GM18873 (cell line): Measurements from ENCODE around the gene TRIM40.

Source experiments
- ATAC-seq: cut with Tn5 transposase; IDR thresholded peaks from one replicate; pipeline ENCODE4 v1.9.1; 2021; ENCODE audit warnings: mild to moderate bottlenecking, moderate library complexity, moderate number of reproducible peaks; ENCODE audit not compliant: unreplicated experiment, low FRiP score

Gene TRIM40

GRCh38 chr6:30145818-30146217 is 9.9 kb downstream of the TRIM40 start:
- ATAC-seq = no peak

- ATAC-seq = no peak
Measured at GRCh38 chr6:30147096-30147495, 11.2 kb downstream of the TRIM40 start.

- no peak for ATAC-seq
Measured at GRCh38 chr6:30149234-30149633, 13.3 kb downstream of the TRIM40 start.

GRCh38 chr6:30149858-30150550 is 14.1 kb downstream of the TRIM40 start:
- no peak for ATAC-seq

DNA sequence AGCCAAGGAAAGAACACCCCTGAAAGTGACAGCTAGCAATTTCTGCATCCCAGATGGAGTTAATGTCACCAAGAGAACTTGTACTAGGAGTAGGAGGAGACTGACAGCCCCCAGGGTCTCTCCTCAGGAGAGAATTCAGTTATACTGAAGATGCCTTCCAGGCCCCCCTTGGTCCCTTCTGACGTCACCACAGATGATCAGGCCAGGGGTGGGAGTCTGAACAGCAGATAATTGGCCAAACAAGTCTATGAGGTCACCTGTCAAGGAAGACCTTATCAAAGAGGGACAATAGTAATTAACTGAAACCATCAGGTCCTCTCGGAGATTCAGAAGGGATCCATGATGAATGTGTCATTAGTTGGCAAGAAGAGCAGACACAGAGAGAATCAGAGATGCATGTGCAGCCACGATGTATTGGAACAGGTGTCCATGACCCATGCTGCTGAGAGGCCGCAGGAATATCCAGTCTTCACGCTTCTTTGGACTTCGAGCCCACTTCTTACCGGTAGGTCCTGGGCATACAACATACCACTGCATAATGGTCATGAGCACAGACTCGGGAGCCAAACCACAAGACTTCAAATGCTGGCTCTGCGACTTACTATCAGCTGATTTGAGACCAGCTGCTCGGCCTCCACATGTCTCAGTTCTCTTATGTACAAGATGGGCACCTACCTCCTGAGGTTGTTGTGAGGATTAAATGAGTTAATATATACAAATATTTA is 14.9 kb downstream of the TRIM40 start:
- ATAC-seq = no peak

- no peak for ATAC-seq
Measured at GRCh38 chr6:30151580-30151979, 15.6 kb downstream of the TRIM40 start.

DNA sequence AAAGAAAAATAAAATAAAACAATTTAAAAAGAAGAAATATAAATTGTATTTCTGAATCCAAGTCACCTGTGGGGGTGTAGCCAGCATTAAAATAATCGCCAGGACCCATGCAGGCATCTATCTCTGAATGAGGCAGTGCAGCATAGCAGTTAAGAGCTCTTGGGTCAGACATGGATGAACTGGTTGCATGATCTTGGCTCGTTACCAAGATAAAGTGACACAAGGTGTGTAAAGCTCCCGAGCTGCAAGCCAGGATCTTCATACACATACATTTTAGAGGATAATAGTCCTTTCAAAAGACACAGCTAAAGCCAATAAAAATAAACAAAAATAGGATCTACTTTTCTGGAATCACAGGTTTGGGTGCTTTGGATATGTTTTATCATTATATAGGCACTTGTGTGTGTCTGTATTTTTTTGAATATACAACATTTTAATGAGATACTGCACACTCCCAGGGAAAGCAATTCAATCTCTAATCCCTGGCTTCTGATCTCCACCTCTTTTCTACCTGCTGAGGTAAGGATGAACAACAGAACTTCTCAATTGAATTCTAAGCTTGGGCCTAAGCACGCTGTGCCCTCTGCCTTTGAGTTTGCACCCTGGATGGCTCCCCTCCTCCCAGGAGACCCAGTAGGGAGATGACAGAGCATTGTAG is 16.2 kb downstream of the TRIM40 start:
- no peak for ATAC-seq

DNA sequence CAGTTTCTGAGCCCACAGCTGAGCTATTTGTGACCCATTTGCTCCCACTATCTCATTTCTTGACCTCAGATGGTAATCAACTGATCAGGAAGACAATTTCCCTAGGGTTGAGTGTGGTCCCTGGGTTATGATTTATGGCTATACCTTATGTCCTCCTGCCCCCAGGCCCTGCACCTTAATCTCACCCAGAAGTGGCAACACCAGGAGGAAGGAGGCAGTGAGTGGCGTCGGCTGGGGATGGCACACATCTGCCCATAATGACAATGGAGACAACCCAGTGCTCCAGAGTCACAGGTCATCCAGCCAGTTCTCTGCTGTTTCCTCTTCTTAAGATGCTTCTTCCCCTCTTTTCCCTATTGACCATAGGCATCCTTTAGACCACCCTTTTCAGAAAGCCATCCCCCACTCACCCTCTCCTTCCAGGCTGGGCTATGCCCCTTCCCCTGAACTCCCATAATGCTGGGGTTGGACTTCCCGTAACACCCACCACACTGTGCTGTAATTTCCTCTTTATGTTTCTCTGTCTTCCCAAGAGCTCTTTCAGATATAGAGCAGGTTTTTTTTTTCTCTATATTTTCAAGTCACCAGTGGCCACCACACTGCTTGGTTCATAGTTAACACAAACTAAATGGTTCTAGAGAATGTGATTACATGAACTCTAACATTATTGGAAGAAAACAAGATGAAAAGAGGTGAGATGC is 17.1 kb downstream of the TRIM40 start:
- ATAC-seq = no peak

- no peak for ATAC-seq
Measured at GRCh38 chr6:30154061-30154460, 18.1 kb downstream of the TRIM40 start.

GRCh38 chr6:30154709-30155519 is 19.0 kb downstream of the TRIM40 start:
- no peak for ATAC-seq

DNA sequence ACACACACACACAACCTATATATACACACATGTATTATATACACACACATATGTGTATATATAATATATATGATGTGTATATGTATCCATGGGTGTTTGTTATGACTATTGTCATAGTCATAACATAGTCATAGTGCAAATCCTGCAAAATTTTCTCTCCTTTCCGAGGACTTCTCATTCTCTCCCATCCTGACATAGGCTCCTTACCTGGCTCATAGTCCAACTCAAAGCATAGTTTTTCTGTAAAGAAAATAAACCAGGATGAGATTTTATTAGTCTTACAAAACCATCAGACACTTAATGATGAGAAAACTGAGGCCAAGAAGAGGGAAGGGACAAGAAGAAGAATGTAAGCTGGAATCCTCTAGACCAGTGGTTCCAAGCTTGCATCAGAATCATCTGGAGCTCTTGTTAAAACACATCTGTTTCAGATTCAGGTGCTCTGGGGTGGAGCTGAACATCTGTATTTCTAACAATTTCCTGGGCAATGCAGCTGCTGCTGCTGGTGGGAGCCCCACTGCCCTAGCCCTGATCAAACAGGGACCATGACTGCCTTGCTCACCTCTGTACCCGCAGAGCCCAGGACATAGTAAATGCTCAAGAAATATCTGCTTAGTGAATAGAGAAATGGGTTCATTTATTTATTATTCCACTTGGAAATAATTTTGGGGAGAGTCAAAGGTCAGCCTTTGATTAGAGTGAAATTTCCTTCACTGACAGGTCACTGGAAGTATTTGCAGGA is 19.8 kb downstream of the TRIM40 start:
- no peak for ATAC-seq

DNA sequence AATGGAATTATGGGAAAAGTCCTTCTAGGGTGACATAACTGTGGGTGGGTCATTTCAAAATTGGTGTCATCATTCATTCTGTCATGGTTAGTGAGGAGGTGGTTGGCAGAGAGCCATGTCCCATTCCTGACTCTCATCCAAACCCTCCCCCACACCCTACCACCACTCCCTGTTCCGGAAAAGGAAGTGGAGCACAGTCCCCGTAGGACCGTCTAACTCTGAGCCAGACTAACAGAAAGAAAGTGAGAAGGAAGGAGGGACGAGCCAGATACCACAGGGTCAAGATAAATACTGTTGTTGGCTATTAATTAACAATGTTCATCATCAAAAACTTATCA is 20.3 kb downstream of the TRIM40 start:
- ATAC-seq = no peak

DNA sequence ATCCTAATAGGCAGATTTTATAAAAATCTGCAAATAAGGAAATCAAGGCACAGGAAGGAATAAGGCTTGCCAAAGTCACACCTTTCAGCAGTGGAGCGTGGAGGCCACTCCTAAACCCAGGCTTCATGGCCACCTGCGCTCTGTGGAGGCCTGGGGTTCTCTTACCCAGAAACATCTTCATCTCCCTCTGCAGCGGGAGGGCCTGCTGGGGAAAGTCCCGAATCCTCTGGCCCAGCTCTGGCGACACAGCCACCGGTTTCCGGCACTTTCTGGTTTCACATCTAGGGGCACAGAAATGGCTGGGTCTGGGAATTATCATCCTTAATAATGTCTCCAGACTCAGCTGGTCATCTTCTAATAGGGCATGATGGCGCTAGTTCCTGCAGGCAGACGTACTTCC is 20.8 kb downstream of the TRIM40 start:
- no peak for ATAC-seq

- no peak for ATAC-seq
Measured at GRCh38 chr6:30157581-30157980, 21.6 kb downstream of the TRIM40 start.

- no peak for ATAC-seq
Measured at GRCh38 chr6:30157999-30158398, 22.1 kb downstream of the TRIM40 start.

DNA sequence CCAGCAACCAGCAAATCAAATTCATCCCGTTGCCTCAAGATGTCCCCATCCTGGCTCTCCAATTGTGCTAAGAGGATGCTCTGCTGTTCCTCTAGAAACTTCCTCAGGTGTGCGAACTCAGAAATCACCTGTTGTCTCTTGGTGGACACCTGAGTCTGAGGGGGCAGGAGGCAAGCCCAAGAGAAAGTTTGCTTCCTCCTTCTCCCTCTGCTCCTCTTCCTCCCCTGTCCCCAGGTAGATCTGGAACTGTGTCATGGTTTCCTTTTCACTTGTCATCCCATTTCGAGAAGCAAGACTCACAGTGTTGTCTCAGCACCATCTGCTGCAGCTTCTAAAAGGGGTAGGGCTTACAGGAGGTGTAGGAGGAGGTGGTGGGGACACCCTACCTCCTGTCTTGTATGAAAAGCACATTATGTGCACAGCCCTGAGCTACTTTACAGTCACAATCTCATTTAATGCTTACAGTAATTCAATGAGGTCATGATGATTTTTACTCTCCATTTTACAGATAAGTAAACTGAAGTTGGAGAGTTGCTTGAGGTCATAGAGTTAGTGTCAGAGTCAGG is 22.6 kb downstream of the TRIM40 start:
- ATAC-seq = no peak

DNA sequence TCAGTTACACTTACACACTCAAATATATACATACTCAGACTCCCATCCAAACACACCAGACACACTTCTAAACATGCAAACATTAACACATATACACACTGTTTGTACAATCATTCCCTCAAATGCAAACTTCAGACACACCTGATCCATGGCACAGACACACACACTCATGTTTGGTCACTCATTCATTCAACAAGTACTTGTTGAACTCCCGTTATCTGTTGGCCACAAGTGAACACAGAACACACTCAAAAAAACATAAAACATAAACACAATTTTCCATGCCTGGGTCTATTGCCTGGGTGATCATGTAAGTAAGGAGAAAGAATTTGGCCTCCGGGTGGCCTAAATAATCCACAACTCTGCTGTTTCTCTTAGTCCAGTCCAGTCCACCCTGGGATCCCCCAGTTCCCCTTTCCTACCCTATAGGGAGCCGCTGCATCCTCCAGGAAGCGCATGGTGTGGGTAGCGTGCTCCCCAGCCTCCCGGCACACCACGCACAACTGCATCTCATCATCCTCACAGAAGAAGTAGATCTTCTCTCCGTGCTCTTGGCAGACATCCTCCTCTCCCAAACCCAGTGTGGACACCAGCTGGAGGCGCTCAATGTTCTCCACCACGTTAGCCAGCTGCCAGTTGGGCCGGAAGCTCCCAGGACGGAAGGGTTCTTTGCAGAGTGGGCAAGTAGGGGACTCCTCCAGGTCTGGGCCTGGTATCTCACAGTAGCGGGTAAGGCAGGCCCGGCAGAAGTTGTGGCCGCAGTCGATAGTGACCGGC is 24.3 kb downstream of the TRIM40 start:
- no peak for ATAC-seq

GRCh38 chr6:30160785-30161531 is 25.0 kb downstream of the TRIM40 start, which contains the start of gene TRIM10:
TRIM10 (minus strand) TSS chr6:30161211; CDS start chr6:30160858, 353 bp downstream.
- ATAC-seq = no peak
